ENCODE measurements around the gene ROGDI.

- TF ChIP-seq POLR2A (IDR thresholded peaks at IDR 0.05) (no peak), CTCF (IDR thresholded peaks at IDR 0.05) (no peak)
Measured at GRCh38 chr16:4762205-4762604, 40.2 kb downstream of the ROGDI start.
